Esophagus muscularis mucosa (tissue), 4 donors: ENCODE data around the gene MAN1C1.

Experiments used
- EP300 ChIP-seq: sonication (generic); formaldehyde crosslinking; IDR thresholded peaks from one replicate; pipeline ENCODE4 v1.6.1; 2017; ENCODE audit warnings: antibody characterized with exemption
- POLR2AphosphoS5 ChIP-seq, 2 donors: sonication (generic); formaldehyde crosslinking; IDR thresholded peaks; one replicate each; pipeline ENCODE4 v1.6.1; 2017; ENCODE audit warnings: antibody characterized with exemption in 2 of 2
- TF ChIP-seq, protein P1 (sequence below), 3 experiments: fragments of 200-600 bp in 2 of 3; fragments of 450-650 bp in 1 of 3; sonication (generic) in 2 of 3; IDR thresholded peaks; one replicate each; pipeline ENCODE4 v1.5.1; 2017 to 2019; ENCODE audit warnings: antibody characterized with exemption in 3 of 3, mild to moderate bottlenecking in 2 of 3, moderate library complexity in 1 of 3

DNA sequence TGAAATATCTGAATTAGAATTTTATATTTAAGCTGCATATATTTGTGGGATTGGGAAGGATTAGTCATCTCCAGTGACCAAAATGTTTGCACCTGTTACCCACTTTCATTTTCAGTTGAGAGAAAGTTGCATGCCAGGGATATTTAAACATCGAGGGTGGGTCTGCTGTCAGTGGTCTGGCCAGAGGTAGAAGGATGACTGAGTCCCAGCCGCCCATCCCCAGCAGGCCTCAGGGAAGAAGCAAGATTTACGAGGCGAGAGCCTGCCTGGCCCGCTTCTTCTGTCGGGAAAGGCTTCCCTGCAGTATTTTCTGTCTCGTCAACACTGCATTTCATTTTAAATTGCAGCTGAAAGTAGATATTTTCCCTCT, 1.4 kb upstream of the MAN1C1 start:
- TF ChIP-seq, protein P1, sequence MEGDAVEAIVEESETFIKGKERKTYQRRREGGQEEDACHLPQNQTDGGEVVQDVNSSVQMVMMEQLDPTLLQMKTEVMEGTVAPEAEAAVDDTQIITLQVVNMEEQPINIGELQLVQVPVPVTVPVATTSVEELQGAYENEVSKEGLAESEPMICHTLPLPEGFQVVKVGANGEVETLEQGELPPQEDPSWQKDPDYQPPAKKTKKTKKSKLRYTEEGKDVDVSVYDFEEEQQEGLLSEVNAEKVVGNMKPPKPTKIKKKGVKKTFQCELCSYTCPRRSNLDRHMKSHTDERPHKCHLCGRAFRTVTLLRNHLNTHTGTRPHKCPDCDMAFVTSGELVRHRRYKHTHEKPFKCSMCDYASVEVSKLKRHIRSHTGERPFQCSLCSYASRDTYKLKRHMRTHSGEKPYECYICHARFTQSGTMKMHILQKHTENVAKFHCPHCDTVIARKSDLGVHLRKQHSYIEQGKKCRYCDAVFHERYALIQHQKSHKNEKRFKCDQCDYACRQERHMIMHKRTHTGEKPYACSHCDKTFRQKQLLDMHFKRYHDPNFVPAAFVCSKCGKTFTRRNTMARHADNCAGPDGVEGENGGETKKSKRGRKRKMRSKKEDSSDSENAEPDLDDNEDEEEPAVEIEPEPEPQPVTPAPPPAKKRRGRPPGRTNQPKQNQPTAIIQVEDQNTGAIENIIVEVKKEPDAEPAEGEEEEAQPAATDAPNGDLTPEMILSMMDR (IDR thresholded peaks at IDR 0.05), result no peak
- TF ChIP-seq EP300 (no peak), POLR2AphosphoS5 (IDR thresholded peaks at IDR 0.05) (no peak)
